Thoracic aorta (tissue), 2 donors: Measurements from ENCODE around the gene ENTPD2. TPM values are rescaled to one million over a fixed set of nuclear protein-coding genes. Genes with fewer than 3 reads are reported as not detected.

Source experiments
- ATAC-seq: fragments of 150-250 bp; one replicate; pipeline ENCODE4 v1.8.0; 2017; ENCODE audit warnings: low read depth; ENCODE audit not compliant: insufficient number of reproducible peaks, low FRiP score
- DNase-seq: peaks from one replicate; pipeline ENCODE4 v3.0.0-alpha.2; 2020; ENCODE audit warnings: low spot score
- H3K27ac ChIP-seq, 2 donors: fragments of 200-600 bp; sonication (generic); 1 replicate in 1 of 2; 2 replicates in 1 of 2; pipeline ENCODE4 v1.5.1; 2016; ENCODE audit warnings: mild to moderate bottlenecking in 2 of 2, moderate library complexity in 2 of 2
- H3K27me3 ChIP-seq: fragments of 200-600 bp; sonication (generic); replicated peaks from 2 replicates; pipeline ENCODE4 v1.6.0; 2016; ENCODE audit warnings: mild to moderate bottlenecking; ENCODE audit not compliant: insufficient read depth
- H3K36me3 ChIP-seq: fragments of 200-600 bp; sonication (generic); one replicate; pipeline ENCODE4 v1.5.1; 2016
- H3K4me1 ChIP-seq, 2 donors: fragments of 200-600 bp; sonication (generic); 1 replicate in 1 of 2; 2 replicates in 1 of 2; pipeline versions ENCODE4 v1.5.1 to v1.6.0; 2016; ENCODE audit warnings: low read depth in 2 of 2, mild to moderate bottlenecking in 1 of 2; ENCODE audit not compliant: control insufficient read depth in 1 of 2
- H3K4me3 ChIP-seq: fragments of 200-600 bp; sonication (generic); 2 replicates; pipeline ENCODE4 v1.5.1; 2016; ENCODE audit warnings: mild to moderate bottlenecking
- H3K9me3 ChIP-seq: fragments of 200-600 bp; sonication (generic); 2 replicates; pipeline ENCODE4 v1.5.1; 2016
- total RNA-seq, 2 donors: library from RNA; depleted of rRNA; stranded (reverse); fragments of >200 nt; gene quantifications; one replicate each; pipeline versions ENCODE4 v1.1.0 to v1.2.3, GENCODE V29; 2016
- TF ChIP-seq, protein P1 (sequence below): fragments of 200-600 bp; sonication (generic); IDR thresholded peaks from one replicate; pipeline ENCODE4 v1.5.1; 2019; ENCODE audit warnings: antibody characterized with exemption

Gene ENTPD2
- total RNA-seq, 2 donors from 2014 or later = 0.92 to 0.95 TPM

DNA sequence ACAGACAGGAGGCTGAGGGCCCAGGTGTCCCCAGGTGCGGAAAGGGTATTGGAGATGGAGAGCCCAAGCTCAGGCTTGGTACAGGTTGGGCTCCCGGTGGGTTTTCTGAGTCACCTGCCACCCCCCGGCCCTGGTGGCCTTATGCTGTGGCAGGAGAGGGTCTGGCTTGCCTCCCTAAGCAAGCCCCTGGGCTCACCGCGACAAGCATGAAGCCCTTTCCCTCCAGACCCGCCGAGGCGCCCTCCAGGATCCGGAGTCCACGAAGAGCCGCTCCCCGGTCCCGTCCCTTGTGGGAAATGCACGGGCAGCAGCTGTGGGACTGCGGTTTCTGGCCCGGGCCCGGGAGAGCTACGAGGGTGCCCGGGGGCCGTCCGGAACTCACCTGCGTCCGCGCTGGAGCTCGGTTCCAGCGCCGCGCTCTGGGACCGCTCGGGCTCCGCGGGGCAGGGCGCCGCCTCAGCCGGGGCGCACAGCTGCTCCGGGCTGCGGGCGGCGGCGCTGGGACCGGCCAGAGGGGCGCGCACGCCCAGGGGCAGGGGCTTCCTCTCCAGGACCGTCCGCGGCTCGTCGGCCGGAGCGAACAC is 15.7 kb upstream of the ENTPD2 start:
- H3K4me1 ChIP-seq = peaks cover 0 to 21% of the 10 kb centered on the region in 2 donors
- TF ChIP-seq, protein P1, sequence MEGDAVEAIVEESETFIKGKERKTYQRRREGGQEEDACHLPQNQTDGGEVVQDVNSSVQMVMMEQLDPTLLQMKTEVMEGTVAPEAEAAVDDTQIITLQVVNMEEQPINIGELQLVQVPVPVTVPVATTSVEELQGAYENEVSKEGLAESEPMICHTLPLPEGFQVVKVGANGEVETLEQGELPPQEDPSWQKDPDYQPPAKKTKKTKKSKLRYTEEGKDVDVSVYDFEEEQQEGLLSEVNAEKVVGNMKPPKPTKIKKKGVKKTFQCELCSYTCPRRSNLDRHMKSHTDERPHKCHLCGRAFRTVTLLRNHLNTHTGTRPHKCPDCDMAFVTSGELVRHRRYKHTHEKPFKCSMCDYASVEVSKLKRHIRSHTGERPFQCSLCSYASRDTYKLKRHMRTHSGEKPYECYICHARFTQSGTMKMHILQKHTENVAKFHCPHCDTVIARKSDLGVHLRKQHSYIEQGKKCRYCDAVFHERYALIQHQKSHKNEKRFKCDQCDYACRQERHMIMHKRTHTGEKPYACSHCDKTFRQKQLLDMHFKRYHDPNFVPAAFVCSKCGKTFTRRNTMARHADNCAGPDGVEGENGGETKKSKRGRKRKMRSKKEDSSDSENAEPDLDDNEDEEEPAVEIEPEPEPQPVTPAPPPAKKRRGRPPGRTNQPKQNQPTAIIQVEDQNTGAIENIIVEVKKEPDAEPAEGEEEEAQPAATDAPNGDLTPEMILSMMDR = no peak
- no peaks in the 10 kb centered on the region for H3K27me3 ChIP-seq
- no peak overlapping the region for H3K27ac ChIP-seq
- no peak for DNase-seq
- no peak for ATAC-seq
- no peaks in the 10 kb centered on the region for H3K36me3 ChIP-seq
- H3K9me3 ChIP-seq = no peaks in the 10 kb centered on the region
- H3K4me3 ChIP-seq = no peak overlapping the region

DNA sequence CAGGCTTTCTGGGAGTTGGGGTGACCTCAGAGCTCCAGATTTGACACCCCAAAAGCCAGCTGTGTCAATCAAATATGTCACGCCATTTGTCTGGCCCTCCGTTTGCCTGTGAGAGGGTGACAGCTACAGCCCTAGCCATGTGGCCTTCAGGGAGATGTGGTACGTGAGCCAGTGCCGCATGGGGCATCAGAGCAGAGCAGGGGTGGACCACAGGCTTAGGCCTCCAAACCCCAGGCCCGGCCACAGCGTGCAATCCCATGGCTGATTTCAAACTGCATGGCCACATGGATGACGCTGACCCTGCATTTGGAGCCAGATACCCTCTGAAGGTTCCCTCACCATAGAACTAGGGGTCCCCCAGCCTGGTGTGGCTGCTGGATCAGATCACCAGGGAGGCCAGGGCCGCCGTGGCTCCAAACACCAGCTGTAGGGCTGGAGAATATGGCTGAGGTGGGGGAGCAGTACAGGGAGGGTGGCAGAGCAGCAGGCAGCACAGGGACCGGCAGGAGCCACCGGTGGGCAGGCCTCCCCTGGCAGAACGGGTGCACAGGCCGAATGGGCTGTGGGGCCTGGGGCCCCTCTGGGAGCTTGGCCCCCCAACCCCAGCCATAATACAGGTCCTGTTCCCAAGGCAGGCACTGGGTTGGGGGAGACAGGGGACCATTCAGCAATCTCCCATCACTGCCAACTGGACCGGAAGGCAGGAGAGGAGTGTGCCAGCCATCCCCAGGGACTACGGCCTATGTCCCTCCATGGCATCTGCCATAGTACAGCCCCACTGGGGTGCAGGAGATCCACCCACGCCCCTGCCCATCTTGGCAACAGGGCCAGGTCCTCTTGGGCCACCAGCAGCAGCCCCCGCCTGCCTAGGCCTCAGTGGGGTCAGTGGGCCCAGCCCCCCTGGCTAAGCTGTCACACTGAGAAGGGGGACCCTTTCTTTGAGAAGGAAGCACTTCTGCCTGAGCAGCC is 15.0 kb upstream of the ENTPD2 start:
- TF ChIP-seq, protein P1 = no peak
- peaks cover 0 to 29% of the 10 kb centered on the region in 2 donors for H3K4me1 ChIP-seq
- H3K27ac ChIP-seq = no peak overlapping the region
- DNase-seq (no peak), ATAC-seq (no peak)
- H3K4me3 ChIP-seq = no peak overlapping the region
- no peaks in the 10 kb centered on the region for H3K36me3 ChIP-seq
- H3K27me3 ChIP-seq = no peaks in the 10 kb centered on the region
- no peaks in the 10 kb centered on the region for H3K9me3 ChIP-seq

DNA sequence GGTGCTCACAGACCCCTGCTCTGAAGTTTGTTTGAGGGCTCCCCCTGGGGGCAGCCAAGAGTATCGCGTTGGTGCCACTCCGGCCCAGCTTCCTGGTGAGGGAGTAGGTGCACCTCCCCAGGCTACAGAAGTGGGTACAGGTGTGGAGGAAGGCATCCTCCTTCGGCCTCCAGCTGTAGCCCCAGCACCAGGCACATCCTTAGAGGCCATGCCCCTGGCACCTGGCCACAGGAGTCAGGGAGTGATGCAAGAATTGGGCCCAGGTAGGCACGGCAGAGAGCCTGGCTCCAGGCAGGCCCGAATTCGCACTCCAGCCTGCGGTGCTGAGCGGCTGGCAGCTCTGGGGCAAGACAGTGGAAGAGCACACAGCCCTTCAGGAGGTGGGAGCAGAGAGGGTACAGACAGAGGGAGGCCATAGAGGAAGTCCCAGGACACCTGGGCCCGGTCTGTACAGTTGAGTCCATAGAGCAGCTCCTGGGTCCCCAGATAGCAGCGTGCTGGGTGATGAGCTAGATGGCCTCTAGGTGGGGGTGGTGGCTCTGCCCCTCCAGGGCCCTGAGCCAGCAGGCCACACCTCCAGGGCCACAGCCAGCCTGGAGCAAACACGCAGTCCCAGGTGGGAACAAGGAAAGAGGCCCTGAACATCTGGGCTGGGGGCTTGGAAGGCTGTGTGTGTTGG is 14.1 kb upstream of the ENTPD2 start:
- H3K4me3 ChIP-seq = no peak overlapping the region
- DNase-seq = no peak
- no peaks in the 10 kb centered on the region for H3K27me3 ChIP-seq
- ATAC-seq = no peak
- no peak overlapping the region for H3K27ac ChIP-seq
- peaks cover 0 to 29% of the 10 kb centered on the region in 2 donors for H3K4me1 ChIP-seq
- H3K9me3 ChIP-seq = no peaks in the 10 kb centered on the region
- H3K36me3 ChIP-seq = no peaks in the 10 kb centered on the region
- TF ChIP-seq, protein P1 = peak; percentile 70

DNA sequence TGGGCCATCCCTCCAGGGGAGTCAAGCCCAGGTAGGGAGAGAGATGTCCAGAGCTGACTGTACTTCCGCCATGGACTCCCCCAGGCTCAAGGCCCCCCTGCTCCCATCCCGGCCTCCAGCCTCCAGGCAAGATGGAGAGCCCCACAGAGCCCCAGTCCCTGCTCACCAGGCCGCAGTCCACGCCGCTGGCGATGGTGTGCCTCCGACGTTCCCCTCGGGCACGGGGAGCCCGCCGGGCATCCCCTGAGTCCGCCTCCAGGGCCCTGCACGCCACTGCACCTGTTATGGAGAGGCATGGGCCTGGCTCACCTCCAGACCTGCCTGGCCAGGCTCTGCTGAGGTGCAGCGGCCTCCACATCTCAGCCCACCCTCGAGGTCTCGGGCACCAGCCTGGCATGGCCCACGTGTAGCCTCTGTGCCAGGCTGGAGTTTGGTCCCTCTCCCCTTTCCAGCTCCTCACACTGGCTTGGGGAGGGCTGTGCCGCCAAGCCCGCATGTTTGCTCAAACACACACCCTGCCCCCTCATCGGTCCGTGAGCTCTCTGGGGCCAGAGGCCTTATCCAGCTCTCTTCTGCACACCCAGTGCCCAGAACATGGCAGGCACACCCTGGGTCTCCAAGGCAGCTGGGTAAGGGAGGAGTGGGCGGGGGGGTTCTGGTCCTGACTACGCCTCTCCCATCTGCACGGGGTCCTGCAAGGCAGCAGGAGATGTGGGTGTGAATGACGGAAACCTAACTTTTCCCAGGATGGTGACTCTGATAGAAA is 12.4 kb upstream of the ENTPD2 start:
- DNase-seq (no peak), ATAC-seq (no peak)
- Histone ChIP-seq H3K4me3 (no peak overlapping the region), H3K27ac (no peak overlapping the region), H3K9me3 (no peaks in the 10 kb centered on the region), H3K4me1 (peaks cover 0 to 27% of the 10 kb centered on the region in 2 donors), H3K36me3 (no peaks in the 10 kb centered on the region), H3K27me3 (no peaks in the 10 kb centered on the region)
- TF ChIP-seq, protein P1 = no peak
